GM19372 (cell line): ENCODE measurements around the gene C22orf39.

ENCODE experiments used
- ATAC-seq: cut with Tn5 transposase; IDR thresholded peaks from one replicate; pipeline ENCODE4 v1.9.1; 2021; ENCODE audit warnings: mild to moderate bottlenecking, low read depth, moderate library complexity; ENCODE audit not compliant: unreplicated experiment

C22orf39 gene

GRCh38 chr22:19478045-19478900 is 30.8 kb upstream of the C22orf39 start:
- no peak for ATAC-seq

GRCh38 chr22:19477321-19478044 is 30.0 kb upstream of the C22orf39 start:
- ATAC-seq, result no peak

GRCh38 chr22:19476023-19476422 is 28.5 kb upstream of the C22orf39 start:
- ATAC-seq, result no peak

GRCh38 chr22:19473578-19473977 is 26.1 kb upstream of the C22orf39 start:
- ATAC-seq, result no peak

- no peak for ATAC-seq
Observed at GRCh38 chr22:19472233-19472632, 24.7 kb upstream of the C22orf39 start.

- ATAC-seq, result no peak
Observed at GRCh38 chr22:19471572-19471971, 24.1 kb upstream of the C22orf39 start.

GRCh38 chr22:19470010-19470409 is 22.5 kb upstream of the C22orf39 start:
- no peak for ATAC-seq

- ATAC-seq, result no peak
Observed at GRCh38 chr22:19469421-19469820, 21.9 kb upstream of the C22orf39 start.

- no peak for ATAC-seq
Observed at GRCh38 chr22:19467912-19468311, 20.4 kb upstream of the C22orf39 start.

GRCh38 chr22:19466848-19467752 is 19.6 kb upstream of the C22orf39 start:
- no peak for ATAC-seq

- no peak for ATAC-seq
Observed at GRCh38 chr22:19466126-19466716, 18.7 kb upstream of the C22orf39 start.

GRCh38 chr22:19464975-19465374 is 17.5 kb upstream of the C22orf39 start:
- no peak for ATAC-seq

GRCh38 chr22:19464546-19464945 is 17.0 kb upstream of the C22orf39 start:
- ATAC-seq, result no peak

GRCh38 chr22:19463491-19464469 is 16.3 kb upstream of the C22orf39 start:
- no peak for ATAC-seq

- ATAC-seq, result no peak
Observed at GRCh38 chr22:19463008-19463407, 15.5 kb upstream of the C22orf39 start.

- ATAC-seq, result no peak
Observed at GRCh38 chr22:19461506-19461905, 14.0 kb upstream of the C22orf39 start.

- no peak for ATAC-seq
Observed at GRCh38 chr22:19460036-19460435, 12.5 kb upstream of the C22orf39 start.

- no peak for ATAC-seq
Observed at GRCh38 chr22:19457828-19458428, 10.4 kb upstream of the C22orf39 start.

- no peak for ATAC-seq
Observed at GRCh38 chr22:19456541-19456940, 9.0 kb upstream of the C22orf39 start.
